GM19035 (cell line): Measurements from ENCODE around the gene HMGCLL1.

Experiments used
- ATAC-seq: cut with Tn5 transposase; IDR thresholded peaks from one replicate; pipeline ENCODE4 v1.9.1; 2021; ENCODE audit not compliant: unreplicated experiment

The HMGCLL1 gene

DNA sequence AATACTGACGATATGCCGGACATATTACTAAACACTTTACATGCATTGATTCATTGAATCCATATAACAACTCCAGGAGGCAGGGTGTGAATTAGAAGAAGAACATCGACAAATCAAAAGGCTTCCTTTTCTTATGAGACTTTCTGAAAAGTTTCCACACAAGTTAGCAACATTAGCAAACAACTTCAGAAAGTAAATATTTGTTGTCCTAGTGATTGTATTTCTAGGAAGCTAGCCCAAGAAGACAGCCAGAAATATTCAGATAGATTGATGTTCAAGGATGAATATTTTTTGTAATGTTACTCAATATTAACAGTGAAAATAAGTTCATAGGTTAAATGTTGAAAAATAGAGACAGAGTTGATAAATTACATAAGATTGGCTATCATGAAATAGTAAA is 131.1 kb downstream of the HMGCLL1 start:
- ATAC-seq = no peak

DNA sequence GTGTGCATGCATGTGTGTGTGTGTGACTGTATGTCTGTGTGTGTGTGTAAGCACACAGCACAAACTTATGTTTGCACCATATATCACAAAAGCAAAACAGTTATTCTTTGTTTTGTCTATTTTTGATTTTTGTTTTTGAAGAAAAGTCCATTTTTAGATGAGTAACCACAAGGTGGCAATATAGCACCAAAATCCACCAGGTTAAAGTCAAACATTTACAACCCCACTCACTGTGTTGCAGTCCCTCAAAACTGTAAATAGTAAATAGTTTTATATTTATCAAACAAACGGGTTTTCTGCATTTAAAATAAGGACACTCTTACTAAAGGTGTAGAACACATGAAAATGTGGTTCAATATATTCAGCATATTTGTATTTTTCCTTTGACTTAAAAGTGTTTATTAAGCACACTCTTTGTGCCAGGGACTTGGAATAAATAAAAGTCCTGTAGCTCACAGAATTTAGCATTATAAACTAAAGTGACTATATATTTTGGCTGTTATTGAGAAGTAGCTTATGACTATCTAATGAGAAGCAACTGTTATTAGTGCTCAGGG is 133.3 kb downstream of the HMGCLL1 start:
- ATAC-seq = no peak

- ATAC-seq = no peak
These were observed 135.5 kb downstream of the HMGCLL1 start for GRCh38 chr6:55443238-55444134.

GRCh38 chr6:55438203-55438602 is 140.8 kb downstream of the HMGCLL1 start:
- ATAC-seq = no peak

- no peak for ATAC-seq
These were observed 141.9 kb downstream of the HMGCLL1 start for GRCh38 chr6:55437141-55437540.

DNA sequence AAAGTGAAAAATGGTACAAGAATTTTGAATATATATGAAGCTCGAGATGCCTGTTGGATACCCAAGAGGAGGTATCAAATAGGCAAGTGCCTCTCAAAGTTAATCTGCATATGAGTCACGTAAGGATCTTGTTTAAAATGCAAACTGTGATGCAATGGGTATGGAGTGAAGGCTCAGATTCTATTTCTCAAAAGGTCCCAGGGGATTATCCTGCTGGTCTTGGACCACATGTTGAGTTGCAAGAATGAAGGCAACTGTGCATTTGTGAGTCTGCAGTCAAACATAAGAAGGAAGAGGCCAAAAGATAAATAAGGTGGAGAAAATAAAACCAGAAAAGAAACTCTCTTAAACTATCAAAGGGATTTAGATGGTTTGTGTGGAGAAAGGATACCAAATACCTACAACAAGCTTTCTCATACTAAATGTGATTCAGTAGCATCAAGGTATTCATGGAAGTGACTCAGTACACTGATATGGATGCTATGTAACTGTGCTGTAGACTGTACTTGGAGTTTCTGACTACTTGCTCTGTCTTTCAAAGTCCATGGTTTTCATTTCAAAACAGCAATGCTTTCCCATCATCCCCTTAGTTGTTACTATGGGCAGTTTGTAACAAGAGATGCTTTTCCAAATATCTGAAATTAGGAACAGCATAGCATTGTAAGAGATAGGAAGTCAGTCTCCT is 145.4 kb downstream of the HMGCLL1 start:
- ATAC-seq = no peak

- ATAC-seq = no peak
These were observed 155.1 kb downstream of the HMGCLL1 start for GRCh38 chr6:55423933-55424332.

DNA sequence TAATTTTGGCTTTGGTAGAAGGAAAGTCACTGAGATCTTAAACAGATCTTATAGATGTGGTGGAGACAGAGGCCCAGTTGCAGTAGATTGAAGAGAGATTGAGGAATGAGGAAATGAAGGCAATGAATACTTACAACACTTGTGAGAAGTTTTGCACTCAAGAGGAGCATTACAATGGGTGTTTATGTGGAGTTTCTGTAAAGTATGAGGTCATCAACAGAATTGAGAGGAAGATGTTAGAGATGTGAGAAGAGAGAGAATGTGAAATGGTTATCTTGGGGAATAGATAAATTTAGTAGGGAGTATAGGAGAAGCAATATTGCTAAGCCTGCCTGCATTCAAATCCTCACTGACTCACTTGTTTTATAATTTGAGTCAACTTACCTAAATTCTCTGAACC is 168.3 kb downstream of the HMGCLL1 start:
- no peak for ATAC-seq

DNA sequence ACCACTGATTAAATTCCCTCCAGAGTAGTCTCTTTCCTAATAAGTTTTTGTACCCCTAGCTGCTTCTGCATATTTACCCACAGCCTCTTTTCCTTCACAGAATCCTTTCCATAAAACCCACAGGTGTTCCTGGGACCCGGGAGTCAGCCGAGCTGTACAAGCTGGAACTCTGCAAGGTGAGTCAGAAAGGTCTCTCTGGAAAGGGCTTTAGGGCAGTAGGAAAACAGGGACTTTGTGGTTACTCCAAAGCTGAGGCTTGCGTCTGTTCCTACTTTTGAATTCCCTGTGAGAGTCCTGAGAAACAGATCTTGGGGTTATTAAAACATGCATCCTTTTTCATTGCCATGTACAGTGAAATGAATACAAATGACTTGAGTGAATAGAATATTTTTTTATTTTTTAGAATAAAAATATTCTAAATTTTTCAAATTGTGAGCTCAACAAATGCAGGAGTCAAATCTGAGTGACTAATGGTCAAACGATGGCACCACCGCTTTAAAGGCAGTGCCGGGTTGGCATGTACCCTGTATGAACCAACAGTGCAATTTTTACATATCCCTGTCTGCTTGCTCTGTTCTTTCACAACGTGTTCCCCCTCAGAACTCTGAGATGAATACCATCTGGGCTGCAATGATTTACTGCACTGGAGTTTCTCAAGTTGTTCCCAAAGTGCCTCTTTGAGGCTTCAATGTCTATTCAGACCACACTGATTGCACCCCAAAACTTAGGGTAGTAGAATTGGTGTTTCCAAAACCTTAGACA is 173.3 kb downstream of the HMGCLL1 start:
- no peak for ATAC-seq

GRCh38 chr6:55399351-55399750 is 179.6 kb downstream of the HMGCLL1 start:
- ATAC-seq = no peak

DNA sequence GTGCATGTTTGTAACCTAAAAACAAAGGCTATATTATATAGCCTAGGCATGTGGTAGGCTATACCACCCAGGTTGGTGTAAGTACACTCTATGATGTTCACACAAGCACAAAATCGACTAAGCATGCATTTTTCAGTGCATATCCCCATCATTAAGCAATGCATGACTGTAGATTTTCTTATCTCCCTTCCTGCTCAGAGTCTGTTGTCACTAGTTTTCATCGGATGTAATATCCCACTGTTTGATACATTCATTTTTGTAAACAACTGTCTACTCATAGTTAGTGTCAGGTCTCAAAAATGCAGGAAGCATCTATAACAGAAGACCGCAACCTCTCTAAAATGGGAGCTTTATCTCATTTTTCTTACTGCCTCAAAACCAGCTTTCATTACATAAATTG is 181.0 kb downstream of the HMGCLL1 start:
- ATAC-seq = no peak

GRCh38 chr6:55395871-55396270 is 183.1 kb downstream of the HMGCLL1 start:
- ATAC-seq = no peak

DNA sequence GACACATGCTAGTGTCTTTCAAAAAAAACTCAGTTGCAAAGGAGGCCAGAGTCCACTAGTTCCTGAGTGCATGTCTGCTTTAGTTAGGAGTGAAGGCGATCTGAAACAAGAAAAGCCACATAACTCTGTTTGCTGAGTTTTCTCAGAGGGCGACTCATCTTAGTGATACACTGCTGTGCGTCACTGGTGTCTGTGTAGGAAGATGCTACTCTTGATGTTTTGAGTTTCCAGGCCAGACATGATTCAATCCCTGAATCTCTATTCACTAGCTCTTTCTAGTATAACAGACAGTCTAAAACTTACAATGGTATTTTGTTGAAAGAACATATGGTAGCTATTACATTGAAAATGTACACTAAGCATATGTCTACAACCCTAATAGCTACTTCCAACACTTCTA is 190.8 kb downstream of the HMGCLL1 start:
- ATAC-seq = no peak
